HG02870 (cell line): ENCODE data around the gene RAB11FIP4.
"Not testable (repeated sequence)": the region's sequence is repeated elsewhere in the genome, so short reads cannot be mapped to it uniquely, and the experiment has no call there.

ENCODE experiments used
- ATAC-seq: cut with Tn5 transposase; IDR thresholded peaks from one replicate; pipeline ENCODE4 v1.9.1; 2021; ENCODE audit warnings: mild to moderate bottlenecking, moderate library complexity; ENCODE audit not compliant: unreplicated experiment

The RAB11FIP4 gene

GRCh38 chr17:31391496-31391949 lies at the start of gene RAB11FIP4:
RAB11FIP4 (plus strand) TSS chr17:31391675; CDS start chr17:31391853, 178 bp downstream.
- ATAC-seq: no peak

GRCh38 chr17:31345191-31345747 lies 46.2 kb upstream of the RAB11FIP4 start:
- not testable (repeated sequence) for ATAC-seq

GRCh38 chr17:31349454-31349853 lies 42.0 kb upstream of the RAB11FIP4 start:
- no peak for ATAC-seq

- ATAC-seq: no peak
Measured at GRCh38 chr17:31355935-31356334, 35.5 kb upstream of the RAB11FIP4 start.

GRCh38 chr17:31357091-31357490 lies 34.4 kb upstream of the RAB11FIP4 start:
- no peak for ATAC-seq

- no peak for ATAC-seq
Measured at GRCh38 chr17:31357839-31358394, 33.6 kb upstream of the RAB11FIP4 start.

GRCh38 chr17:31364012-31364411 lies 27.5 kb upstream of the RAB11FIP4 start:
- ATAC-seq: no peak

- ATAC-seq: no peak
Measured at GRCh38 chr17:31366088-31366487, 25.4 kb upstream of the RAB11FIP4 start.

- ATAC-seq: no peak
Measured at GRCh38 chr17:31369266-31369665, 22.2 kb upstream of the RAB11FIP4 start.

GRCh38 chr17:31371511-31372097 lies 19.9 kb upstream of the RAB11FIP4 start:
- no peak for ATAC-seq

GRCh38 chr17:31373150-31374093 lies 18.1 kb upstream of the RAB11FIP4 start:
- no peak for ATAC-seq

- no peak for ATAC-seq
Measured at GRCh38 chr17:31374094-31374447, 17.4 kb upstream of the RAB11FIP4 start.

- no peak for ATAC-seq
Measured at GRCh38 chr17:31374503-31374902, 17.0 kb upstream of the RAB11FIP4 start.

- ATAC-seq: no peak
Measured at GRCh38 chr17:31378638-31379037, 12.8 kb upstream of the RAB11FIP4 start.

- ATAC-seq: no peak
Measured at GRCh38 chr17:31379597-31380205, 11.8 kb upstream of the RAB11FIP4 start.

- no peak for ATAC-seq
Measured at GRCh38 chr17:31381165-31381668, 10.3 kb upstream of the RAB11FIP4 start.

- not testable (repeated sequence) for ATAC-seq
Measured at GRCh38 chr17:31382668-31383275, 8.7 kb upstream of the RAB11FIP4 start.

- ATAC-seq: not testable (repeated sequence)
Measured at GRCh38 chr17:31383488-31383887, 8.0 kb upstream of the RAB11FIP4 start.

GRCh38 chr17:31385428-31386285 lies 5.8 kb upstream of the RAB11FIP4 start:
- ATAC-seq: no peak
